BE2C (cell line): ENCODE data around the gene PRDM16.

ENCODE experiments used
- DNase-seq: peaks from one replicate; pipeline ENCODE4 v3.0.0-alpha.2; 2020
- H3K27me3 ChIP-seq: fragments of 250-450 bp; sonication (Bioruptor Pico); 2 replicates; pipeline ENCODE4 v1.5.1; 2020; ENCODE audit warnings: mild to moderate bottlenecking
- H3K36me3 ChIP-seq: fragments of 250-450 bp; sonication (Bioruptor Pico); 2 replicates; pipeline ENCODE4 v1.5.1; 2020; ENCODE audit warnings: mild to moderate bottlenecking
- H3K4me1 ChIP-seq: fragments of 250-450 bp; sonication (Bioruptor Pico); 2 replicates; pipeline ENCODE4 v1.5.1; 2020
- H3K4me3 ChIP-seq: 2 replicates; pipeline ENCODE4 v1.5.1; 2011; ENCODE audit warnings: low read depth, low read length
- H3K9me3 ChIP-seq: fragments of 250-450 bp; sonication (Bioruptor Pico); 2 replicates; pipeline ENCODE4 v1.5.1; 2020
- CTCF ChIP-seq: IDR thresholded peaks from 2 replicates; pipeline ENCODE4 v1.5.1; 2012; ENCODE audit warnings: mild to moderate bottlenecking, low read depth, low read length

Gene PRDM16

GRCh38 chr1:3149277-3149676, 80.3 kb downstream of the PRDM16 start:
- TF ChIP-seq CTCF: no peak
- no peaks in the 10 kb centered on the region; the same call in 1 of the 2 replicates for H3K27me3 ChIP-seq
- no peaks in the 10 kb centered on the region for H3K9me3 ChIP-seq
- no peaks in the 10 kb centered on the region for H3K36me3 ChIP-seq
- no peak for DNase-seq
- H3K4me3 ChIP-seq: no peak overlapping the region
- no peaks in the 10 kb centered on the region for H3K4me1 ChIP-seq

- no peaks in the 10 kb centered on the region for H3K27me3 ChIP-seq
- H3K4me3 ChIP-seq: no peak overlapping the region
- H3K9me3 ChIP-seq: no peaks in the 10 kb centered on the region
- no peaks in the 10 kb centered on the region for H3K36me3 ChIP-seq
- no peak for DNase-seq
- H3K4me1 ChIP-seq: no peaks in the 10 kb centered on the region
- TF ChIP-seq CTCF: no peak
Measured at GRCh38 chr1:3151456-3151855, 82.5 kb downstream of the PRDM16 start.

- TF ChIP-seq CTCF: no peak
- H3K27me3 ChIP-seq: no peaks in the 10 kb centered on the region
- no peak for DNase-seq
- no peaks in the 10 kb centered on the region for H3K4me1 ChIP-seq
- no peaks in the 10 kb centered on the region for H3K36me3 ChIP-seq
- H3K4me3 ChIP-seq: no peak overlapping the region
- H3K9me3 ChIP-seq: no peaks in the 10 kb centered on the region
Measured at GRCh38 chr1:3152143-3152542, 83.1 kb downstream of the PRDM16 start.

DNA sequence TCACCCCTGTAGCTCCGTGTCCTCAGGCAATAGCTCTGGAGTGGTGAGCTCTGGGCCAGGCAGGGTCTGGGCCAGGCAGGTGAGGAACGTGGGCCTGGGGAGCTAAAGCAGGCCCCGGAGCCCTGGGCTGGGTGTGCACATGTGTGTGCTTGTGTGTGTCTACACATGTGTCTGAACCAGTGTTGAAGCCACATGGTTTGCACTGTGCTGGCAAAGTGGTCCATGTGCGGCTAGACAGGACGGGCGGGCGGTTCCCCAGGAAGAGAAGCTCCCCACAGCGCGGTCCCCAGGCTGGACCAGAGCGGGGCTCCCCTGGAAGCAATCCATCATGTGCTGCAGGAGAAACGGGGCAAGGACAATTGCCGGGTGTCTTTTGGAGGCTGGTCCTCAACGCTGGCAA, 84.2 kb downstream of the PRDM16 start:
- H3K9me3 ChIP-seq: no peaks in the 10 kb centered on the region
- TF ChIP-seq CTCF: no peak
- DNase-seq: no peak
- H3K4me3 ChIP-seq: no peak overlapping the region
- no peaks in the 10 kb centered on the region for H3K27me3 ChIP-seq
- H3K36me3 ChIP-seq: no peaks in the 10 kb centered on the region
- no peaks in the 10 kb centered on the region; the same call in 1 of the 2 replicates for H3K4me1 ChIP-seq

GRCh38 chr1:3153902-3154795, 85.1 kb downstream of the PRDM16 start:
- H3K36me3 ChIP-seq: no peaks in the 10 kb centered on the region
- no peaks in the 10 kb centered on the region for H3K9me3 ChIP-seq
- no peak for TF ChIP-seq CTCF
- H3K27me3 ChIP-seq: no peaks in the 10 kb centered on the region
- no peaks in the 10 kb centered on the region; the same call in 1 of the 2 replicates for H3K4me1 ChIP-seq
- no peak overlapping the region for H3K4me3 ChIP-seq
- no peak for DNase-seq
